ENCODE measurements around the gene CFAP161.

The CFAP161 gene

DNA sequence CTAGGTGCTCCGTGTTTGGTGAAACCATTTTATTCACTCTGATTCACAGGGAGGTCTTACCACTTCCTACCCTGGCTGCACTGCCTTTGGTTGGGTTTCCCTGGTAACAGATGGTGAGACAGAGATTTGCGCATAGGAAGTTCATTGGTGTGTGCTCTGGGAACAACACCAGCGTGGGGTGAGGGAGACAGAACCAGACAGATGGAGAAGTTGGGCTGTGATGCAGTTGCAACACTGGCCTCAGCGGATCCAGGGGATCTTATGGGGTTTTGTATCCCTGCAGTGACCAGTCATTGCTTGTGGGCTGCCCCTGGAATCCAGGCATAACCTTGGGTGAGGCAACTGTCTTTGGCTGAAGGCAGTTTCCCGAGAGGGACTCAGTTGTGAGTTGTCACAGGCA, 50.1 kb downstream of the CFAP161 start:
- no peak for DNase-seq

DNA sequence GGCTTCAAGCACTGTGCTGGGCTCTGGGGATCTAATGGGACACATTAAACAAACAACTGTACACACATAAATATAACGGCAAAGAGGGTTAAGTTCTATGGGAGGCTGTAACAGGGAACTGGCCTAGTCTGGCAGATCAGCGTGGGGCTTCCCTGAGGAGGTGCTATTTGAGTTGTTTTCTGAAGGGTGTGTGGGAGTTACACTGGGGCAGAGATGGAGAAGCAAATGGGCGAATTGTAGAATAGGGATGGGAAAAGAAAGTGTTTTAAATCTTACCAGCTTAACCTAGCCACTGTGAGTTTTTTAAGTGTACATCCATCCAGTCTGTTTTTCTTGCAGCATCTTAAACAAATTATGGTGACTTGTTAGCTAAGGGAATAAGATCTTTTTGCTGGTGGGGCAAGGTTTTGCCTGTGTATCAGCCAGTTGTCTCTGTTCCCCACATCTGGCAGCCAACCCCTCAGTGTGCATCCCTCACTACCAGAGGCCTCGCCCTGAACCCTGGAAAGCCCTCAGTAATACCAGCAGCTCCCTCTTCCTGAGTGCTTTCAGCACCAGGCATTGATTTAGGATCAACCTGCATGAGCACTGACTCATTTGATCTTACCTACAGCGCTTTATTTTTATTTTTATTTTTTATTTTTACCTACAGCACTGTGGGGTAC, 51.7 kb downstream of the CFAP161 start:
- DNase-seq, result no peak

GRCh38 chr15:81188354-81188753, 54.3 kb downstream of the CFAP161 start:
- DNase-seq, result no peak

DNA sequence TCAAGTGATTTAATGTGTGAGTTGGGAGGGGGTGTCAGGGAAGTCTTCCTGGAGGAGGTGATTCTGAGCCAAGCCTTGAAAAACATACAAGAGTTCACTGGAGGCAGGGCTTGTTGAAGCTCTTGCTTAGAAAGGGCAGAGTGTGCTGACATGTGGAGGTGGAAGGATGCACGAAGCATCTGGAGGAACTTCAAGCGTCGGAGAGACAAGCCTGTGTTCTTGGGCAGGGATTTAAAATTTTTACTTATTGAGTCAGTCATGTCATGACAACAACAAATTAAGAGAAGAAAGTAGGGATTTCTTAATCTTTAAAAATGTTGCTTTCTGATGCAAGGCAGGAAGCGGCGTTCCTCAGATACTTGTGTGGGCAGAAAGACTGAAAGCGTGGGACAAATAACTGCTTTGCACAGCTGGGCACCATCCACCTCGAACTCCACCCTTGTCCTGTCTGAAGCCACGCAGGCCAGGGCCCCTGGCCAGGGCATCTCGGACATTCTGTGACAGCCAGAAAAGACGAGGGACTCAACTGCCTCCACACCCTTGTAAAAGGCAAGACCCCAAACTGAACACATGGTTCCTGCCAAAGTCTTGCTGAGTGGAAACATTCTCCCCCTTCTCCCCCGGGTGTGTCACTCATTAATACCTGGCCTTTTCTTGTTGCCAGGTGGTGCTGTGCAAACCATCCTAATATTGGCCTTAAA, 55.7 kb downstream of the CFAP161 start:
- DNase-seq, result no peak

- no peak for DNase-seq
Measured at GRCh38 chr15:81190922-81191507, 56.9 kb downstream of the CFAP161 start.

DNA sequence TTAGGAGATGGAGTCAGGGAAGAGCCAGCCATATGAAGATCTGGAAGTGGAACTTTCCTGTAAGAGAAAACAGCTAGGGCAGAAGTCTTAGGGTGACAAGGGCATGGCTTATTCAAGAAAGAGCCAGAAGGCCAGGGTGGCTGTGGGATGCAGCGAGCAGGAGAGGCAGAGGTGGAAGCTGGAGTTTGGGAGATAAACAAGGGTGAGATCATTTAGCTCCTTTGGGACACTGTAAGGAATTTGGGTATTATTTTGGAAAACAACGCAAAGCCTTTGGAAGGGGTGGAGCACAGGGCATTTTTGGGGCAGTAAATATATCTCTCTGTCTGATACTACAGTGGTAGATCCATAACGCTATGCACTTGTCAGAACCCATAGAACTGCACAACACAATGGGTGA, 57.6 kb downstream of the CFAP161 start:
- DNase-seq, result no peak

DNA sequence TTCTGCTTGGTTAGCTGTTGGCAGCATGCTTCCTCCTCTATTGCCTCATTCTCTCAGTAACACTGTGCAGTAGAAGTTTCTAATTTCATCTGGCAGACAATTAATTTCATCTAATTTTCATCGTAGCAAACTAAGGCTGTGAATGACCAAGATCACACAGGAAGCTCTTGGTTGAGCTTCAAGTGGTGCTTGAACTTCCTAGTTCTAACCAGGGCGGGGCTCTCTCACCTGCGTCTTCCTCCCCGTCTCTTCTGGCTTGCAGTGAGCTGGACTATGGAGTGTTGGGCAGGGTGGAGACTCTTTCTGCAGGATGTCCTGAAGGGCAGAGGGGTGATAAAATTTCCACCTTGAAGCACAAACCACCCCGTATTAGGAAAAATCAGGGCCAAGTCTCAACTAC, 60.7 kb downstream of the CFAP161 start:
- DNase-seq, result no peak

DNA sequence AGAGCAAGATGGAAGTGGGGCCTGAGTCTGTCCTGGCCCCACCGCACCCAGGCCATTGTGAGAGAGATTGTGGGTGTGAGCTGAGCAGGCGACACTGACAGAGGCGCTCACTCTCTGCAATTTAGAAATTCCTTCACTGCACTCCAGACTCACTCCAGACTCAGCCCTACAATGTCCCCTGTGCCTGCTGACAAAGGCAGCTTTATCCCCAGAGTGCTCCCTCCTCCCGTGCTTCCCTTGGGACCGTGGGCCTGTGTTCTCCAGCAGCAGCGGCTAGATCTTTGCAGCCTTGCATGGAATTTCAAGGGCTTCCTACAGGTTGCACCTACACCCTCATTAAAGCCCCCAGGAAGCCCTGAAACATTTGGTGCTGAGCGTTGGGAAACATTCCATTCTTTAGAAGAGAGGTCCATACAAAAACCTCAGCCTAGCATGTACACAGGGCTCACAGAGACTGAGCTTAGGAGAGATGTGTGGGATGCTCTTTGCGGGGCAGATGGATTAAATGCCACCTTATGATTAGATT, 61.3 kb downstream of the CFAP161 start:
- no peak for DNase-seq

DNA sequence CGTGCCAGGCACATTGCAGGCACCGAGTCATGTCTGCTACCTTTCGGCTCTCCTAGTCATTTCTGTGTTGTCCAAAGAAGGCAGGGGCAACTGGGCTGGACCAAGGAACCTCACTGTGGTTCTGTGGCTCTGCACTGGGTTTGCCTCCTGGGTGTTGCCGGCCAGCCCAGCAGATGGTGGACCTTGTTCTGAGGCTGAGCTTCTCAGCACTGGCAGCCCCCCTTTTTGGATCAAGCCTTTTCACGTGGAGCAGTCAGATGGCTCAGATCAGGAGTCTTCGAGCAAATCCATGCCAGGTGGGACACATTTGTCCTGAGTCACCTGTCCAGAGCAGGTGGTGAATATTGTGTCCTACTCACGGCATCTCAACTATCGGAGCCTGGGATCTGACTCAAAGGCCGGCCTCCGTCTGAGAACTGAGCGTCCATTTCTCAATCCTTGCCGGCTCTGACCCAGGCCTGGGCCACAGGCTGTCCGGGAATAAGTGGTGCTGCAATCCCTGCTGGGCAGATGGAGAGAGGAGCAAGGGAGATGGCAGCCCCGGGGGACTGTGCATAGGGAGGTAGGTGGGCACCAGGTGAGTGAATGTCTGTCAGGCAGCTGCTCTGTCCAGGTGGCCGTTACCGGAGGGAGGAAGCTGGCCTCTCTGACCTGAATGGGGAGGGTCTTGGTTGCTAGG, 62.6 kb downstream of the CFAP161 start, which contains the start of gene IL16:
TSS of gene IL16 (plus strand) at position 304 of the 679 bp plus-strand sequence. CDS start 28,521 bp downstream, outside the sequence.
- DNase-seq, result no peak

DNA sequence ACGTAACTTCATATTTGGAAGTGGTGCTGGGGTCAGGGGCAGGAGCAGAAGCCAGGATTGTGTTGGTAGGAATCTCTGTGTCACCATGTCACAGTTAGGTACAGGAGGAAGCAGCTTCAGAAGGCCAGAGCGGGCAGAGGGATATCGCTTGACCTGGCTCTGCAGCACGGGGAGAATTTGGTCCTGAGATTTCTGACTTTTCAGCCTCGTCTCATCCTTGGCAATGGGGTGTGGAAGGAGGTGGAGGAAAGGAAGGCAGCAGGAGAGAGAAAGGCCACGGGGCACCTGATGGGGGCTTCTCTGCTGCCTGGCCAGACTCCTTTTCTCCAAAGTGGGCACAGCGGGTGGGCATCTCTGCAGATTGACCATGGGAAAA, 63.2 kb downstream of the CFAP161 start:
- DNase-seq, result no peak

DNA sequence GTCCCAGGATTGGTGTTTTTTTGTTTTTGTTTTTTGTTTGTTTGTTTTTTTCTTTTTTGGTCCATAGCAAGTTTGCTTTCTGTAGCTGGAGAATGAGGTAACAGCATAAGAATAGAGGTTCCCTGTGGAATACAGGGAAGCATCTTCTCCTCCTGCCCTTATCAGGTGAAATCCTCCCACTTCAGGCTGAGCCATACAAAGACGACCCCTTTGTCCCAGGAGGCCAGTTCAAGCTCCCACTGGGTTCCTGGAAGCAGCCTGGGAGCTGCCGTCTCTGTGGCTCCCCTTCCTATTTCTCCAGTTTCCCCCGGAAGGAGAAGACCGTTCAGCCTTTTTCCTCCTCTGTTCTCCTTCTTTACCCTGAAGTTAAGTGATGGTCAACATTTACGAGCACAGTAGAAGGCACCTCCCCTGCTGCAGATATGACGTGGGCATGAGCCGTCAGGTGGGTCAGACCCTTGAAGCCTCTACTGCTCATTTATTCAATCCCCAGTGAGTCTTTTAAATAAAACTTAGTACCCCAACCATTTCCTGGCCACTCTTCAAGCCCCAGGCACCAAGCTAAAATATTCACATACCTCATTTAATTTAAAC, 63.7 kb downstream of the CFAP161 start:
- no peak for DNase-seq

All from right kidney (tissue), 1 donor.